Neural progenitor cell (in vitro differentiated cells): ENCODE data around the gene LRCH3. TPM values are rescaled to one million over a fixed set of nuclear protein-coding genes. Genes with fewer than 3 reads are reported as not detected.

Experiments used
- DNase-seq: peaks from one replicate; pipeline ENCODE4 v3.0.0-alpha.2; 2016; ENCODE audit warnings: low spot score
- H2AFZ ChIP-seq: fragments of 200-600 bp; sonication (generic); replicated peaks from 2 replicates; pipeline ENCODE4 v1.6.1; 2016; ENCODE audit warnings: antibody characterized with exemption
- H3F3A ChIP-seq: fragments of 200-600 bp; sonication (generic); 2 replicates; pipeline ENCODE4 v1.6.1; 2016; ENCODE audit warnings: antibody characterized with exemption, low read depth
- H3K27ac ChIP-seq: fragments of 200-600 bp; sonication (generic); 2 replicates; pipeline ENCODE4 v1.5.1; 2016; ENCODE audit warnings: mild to moderate bottlenecking
- H3K27me3 ChIP-seq: fragments of 200-600 bp; sonication (generic); 2 replicates; pipeline ENCODE4 v1.6.1; 2016; ENCODE audit warnings: mild to moderate bottlenecking, moderate library complexity
- H3K36me3 ChIP-seq: fragments of 200-600 bp; sonication (generic); 2 replicates; pipeline ENCODE4 v1.5.1; 2016
- H3K4me1 ChIP-seq: fragments of 200-600 bp; sonication (generic); 2 replicates; pipeline ENCODE4 v1.6.1; 2016; ENCODE audit warnings: mixed run types
- H3K4me2 ChIP-seq: fragments of 200-600 bp; sonication (generic); 2 replicates; pipeline ENCODE4 v1.6.1; 2016
- H3K4me3 ChIP-seq: fragments of 200-600 bp; sonication (generic); 2 replicates; pipeline ENCODE4 v1.5.1; 2016
- H3K79me2 ChIP-seq: fragments of 200-600 bp; sonication (generic); 2 replicates; pipeline ENCODE4 v1.6.1; 2016; ENCODE audit warnings: low read depth
- H3K9ac ChIP-seq: fragments of 200-600 bp; sonication (generic); 2 replicates; pipeline ENCODE4 v1.6.1; 2016
- H3K9me3 ChIP-seq: fragments of 200-600 bp; sonication (generic); 2 replicates; pipeline ENCODE4 v1.5.1; 2016; ENCODE audit warnings: low read depth
- H4K20me1 ChIP-seq: fragments of 200-600 bp; sonication (generic); 2 replicates; pipeline ENCODE4 v1.6.1; 2016; ENCODE audit warnings: low read depth
- H3K27ac Mint-ChIP-seq: 3 replicates; pipeline ENCODE4 v1.8.0; 2021; ENCODE audit warnings: mixed read lengths
- H3K27me3 Mint-ChIP-seq: 2 replicates; pipeline ENCODE4 v1.8.0; 2022; ENCODE audit warnings: low read depth, mild to moderate bottlenecking, inconsistent platforms, moderate library complexity, mixed read lengths; ENCODE audit not compliant: insufficient read depth
- H3K36me3 Mint-ChIP-seq: 3 replicates; pipeline ENCODE4 v1.8.0; 2021; ENCODE audit warnings: mixed read lengths
- H3K4me1 Mint-ChIP-seq: 3 replicates; pipeline ENCODE4 v1.8.0; 2021; ENCODE audit warnings: mixed read lengths
- H3K4me3 Mint-ChIP-seq: 3 replicates; pipeline ENCODE4 v1.8.0; 2021; ENCODE audit warnings: mild to moderate bottlenecking, moderate library complexity, mixed read lengths
- H3K9me3 Mint-ChIP-seq: 3 replicates; pipeline ENCODE4 v1.8.0; 2020; ENCODE audit warnings: mixed read lengths
- CTCF ChIP-seq: fragments of 200-600 bp; sonication (generic); IDR thresholded peaks from 2 replicates; pipeline ENCODE4 v1.5.1; 2017; ENCODE audit warnings: antibody characterized with exemption, mild to moderate bottlenecking
- EZH2 ChIP-seq: fragments of 200-600 bp; sonication (generic); IDR thresholded peaks from 2 replicates; pipeline ENCODE4 v1.6.1; 2017; ENCODE audit warnings: antibody characterized with exemption, mild to moderate bottlenecking, moderate library complexity
- EZH2phosphoT487 ChIP-seq: fragments of 200-600 bp; sonication (generic); IDR thresholded peaks from 2 replicates; pipeline ENCODE4 v1.6.1; 2017; ENCODE audit warnings: antibody characterized with exemption
- total RNA-seq: library from RNA; depleted of rRNA; stranded (reverse); fragments of >200 nt; gene quantifications from 2 replicates; pipeline ENCODE4 v1.2.3, GENCODE V29; 2015; ENCODE audit warnings: low replicate concordance

LRCH3 gene
- total RNA-seq, 1 donor from 2014 or later = 56.2 TPM

GRCh38 chr3:197833930-197834715 is 43.1 kb downstream of the LRCH3 start:
- peaks cover 23% of the 10 kb centered on the region for H3K36me3 Mint-ChIP-seq
- no peak overlapping the region for H3K4me3 Mint-ChIP-seq
- TF ChIP-seq EZH2phosphoT487 = no peak
- TF ChIP-seq EZH2 = no peak
- TF ChIP-seq CTCF = no peak
- Histone ChIP-seq H3K27me3 (no peaks in the 10 kb centered on the region), H4K20me1 (no peaks in the 10 kb centered on the region), H2AFZ (no peak overlapping the region), H3K79me2 (no peaks in the 10 kb centered on the region), H3K4me1 (no peaks in the 10 kb centered on the region), H3K9ac (no peak overlapping the region), H3K4me3 (no peak overlapping the region), H3K4me2 (no peak overlapping the region), H3K36me3 (peaks cover 29% of the 10 kb centered on the region), H3F3A (no peaks in the 10 kb centered on the region), H3K27ac (no peak overlapping the region), H3K9me3 (no peaks in the 10 kb centered on the region)
- H3K4me1 Mint-ChIP-seq = no peaks in the 10 kb centered on the region
- no peaks in the 10 kb centered on the region for H3K27me3 Mint-ChIP-seq
- no peaks in the 10 kb centered on the region for H3K9me3 Mint-ChIP-seq
- H3K27ac Mint-ChIP-seq = no peak overlapping the region
- DNase-seq = no peak

DNA sequence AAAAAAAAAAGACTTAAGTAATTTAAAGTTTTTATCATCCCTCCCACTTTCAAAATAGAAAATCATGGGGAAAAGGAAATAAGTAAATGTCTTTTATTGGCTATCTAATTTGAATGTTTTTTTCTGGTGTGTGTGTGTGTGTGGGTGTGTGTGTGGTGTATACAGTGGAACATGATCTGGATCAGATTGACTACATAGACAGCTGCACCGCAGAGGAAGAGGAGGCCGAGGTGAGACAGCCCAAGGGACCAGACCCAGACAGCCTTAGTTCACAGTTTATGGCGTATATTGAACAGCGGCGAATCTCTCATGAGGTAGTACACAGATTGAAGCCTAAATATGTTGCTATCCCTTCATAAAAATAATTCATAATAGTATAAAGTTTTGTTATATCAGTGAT is 44.5 kb downstream of the LRCH3 start:
- peaks cover 25% of the 10 kb centered on the region for H3K36me3 Mint-ChIP-seq
- no peaks in the 10 kb centered on the region for H3K79me2 ChIP-seq
- H3K36me3 ChIP-seq = peaks cover 29% of the 10 kb centered on the region
- TF ChIP-seq EZH2 (no peak), CTCF (no peak), EZH2phosphoT487 (no peak)
- no peaks in the 10 kb centered on the region for H3K27me3 ChIP-seq
- no peaks in the 10 kb centered on the region for H3F3A ChIP-seq
- no peak overlapping the region for H3K4me3 ChIP-seq
- H3K27ac ChIP-seq = no peak overlapping the region
- H3K9me3 ChIP-seq = no peaks in the 10 kb centered on the region
- H3K4me2 ChIP-seq = no peak overlapping the region
- no peaks in the 10 kb centered on the region for H3K4me1 ChIP-seq
- no peak for DNase-seq
- H3K27me3 Mint-ChIP-seq = no peaks in the 10 kb centered on the region
- no peaks in the 10 kb centered on the region for H4K20me1 ChIP-seq
- no peak overlapping the region for H3K27ac Mint-ChIP-seq
- no peaks in the 10 kb centered on the region for H3K9me3 Mint-ChIP-seq
- H2AFZ ChIP-seq = no peak overlapping the region
- H3K4me3 Mint-ChIP-seq = no peak overlapping the region
- H3K4me1 Mint-ChIP-seq = no peaks in the 10 kb centered on the region
- no peak overlapping the region for H3K9ac ChIP-seq

GRCh38 chr3:197836244-197836643 is 45.2 kb downstream of the LRCH3 start:
- no peak for DNase-seq
- Histone ChIP-seq H3F3A (no peaks in the 10 kb centered on the region), H3K36me3 (peaks cover 30% of the 10 kb centered on the region), H3K79me2 (no peaks in the 10 kb centered on the region), H3K9ac (no peak overlapping the region), H3K9me3 (no peaks in the 10 kb centered on the region), H2AFZ (no peak overlapping the region), H3K27me3 (no peaks in the 10 kb centered on the region), H3K27ac (no peak overlapping the region), H3K4me1 (no peaks in the 10 kb centered on the region), H3K4me3 (no peak overlapping the region), H3K4me2 (no peak overlapping the region), H4K20me1 (no peaks in the 10 kb centered on the region)
- no peak overlapping the region for H3K4me3 Mint-ChIP-seq
- H3K4me1 Mint-ChIP-seq = no peaks in the 10 kb centered on the region
- TF ChIP-seq CTCF (no peak), EZH2phosphoT487 (no peak), EZH2 (no peak)
- H3K27me3 Mint-ChIP-seq = no peaks in the 10 kb centered on the region
- no peaks in the 10 kb centered on the region for H3K9me3 Mint-ChIP-seq
- H3K27ac Mint-ChIP-seq = no peak overlapping the region
- H3K36me3 Mint-ChIP-seq = peaks cover 22% of the 10 kb centered on the region
